Mucosa of descending colon (tissue), 3 donors: Measurements from ENCODE around the gene PLCB4. TPM values are rescaled to one million over a fixed set of nuclear protein-coding genes. Genes with fewer than 3 reads are reported as not detected.

ENCODE experiments used
- ATAC-seq: fragments of 200-7000 bp; cut with Tn5 transposase; one replicate; pipeline ENCODE4 v1.9.1; 2020; ENCODE audit warnings: mild to moderate bottlenecking, moderate library complexity
- DNase-seq, 3 donors: peaks; one replicate each; pipeline ENCODE4 v3.0.0-alpha.2; 2020
- H3K36me3 ChIP-seq: fragments of 200-600 bp; one replicate; pipeline ENCODE4 v1.8.0; 2021; ENCODE audit warnings: low read depth, mild to moderate bottlenecking
- H3K4me1 ChIP-seq: fragments of 200-600 bp; one replicate; pipeline ENCODE4 v1.8.0; 2021; ENCODE audit warnings: low read depth, mild to moderate bottlenecking
- H3K4me3 ChIP-seq: fragments of 200-600 bp; one replicate; pipeline ENCODE4 v1.8.0; 2021; ENCODE audit warnings: mild to moderate bottlenecking
- H3K9me3 ChIP-seq: fragments of 200-600 bp; one replicate; pipeline ENCODE4 v1.8.0; 2021; ENCODE audit warnings: mild to moderate bottlenecking
- CTCF ChIP-seq: fragments of 200-600 bp; IDR thresholded peaks from one replicate; pipeline ENCODE4 v1.8.0; 2022; ENCODE audit warnings: antibody characterized with exemption, mild to moderate bottlenecking
- intact Hi-C, 2 donors: fragments of 100-400 bp; cut with DNase I in 1 of 2; cut with micrococcal nuclease in 1 of 2; formaldehyde crosslinking; loops; one replicate each; pipeline versions ENCODE4 v1.11.0 to v1.11.1; 2022; cut with DNase I, micrococcal nuclease
- total RNA-seq, 3 donors: library from RNA; stranded (reverse); fragmentation: NEBNext Ultra II Directional in 2 of 3; extraction: Animal tissue kit (Norgen Biotek cat#: 25700) in 2 of 3; gene quantifications; one replicate each; pipeline versions ENCODE4 v1.2.1 to v1.2.4, GENCODE V29; 2021 to 2023
- donor health status: DM: no; HTN: no; CAD: no; lungs with moderate emphysema.
- donor health status: DM: no; HTN: no; CAD: no.
- donor health status: DM: no; HTN: yes; CAD: no.

The PLCB4 gene
- total RNA-seq, 3 donors from 2014 or later, result 37.8 to 55.0 (median 51.2) TPM

- intact Hi-C loops, result no loop called here
- no peak overlapping the region for H3K4me3 ChIP-seq
- DNase-seq (no peak), ATAC-seq (no peak)
- H3K36me3 ChIP-seq, result no peaks in the 10 kb centered on the region
- no peak for TF ChIP-seq CTCF
- peaks cover 9% of the 10 kb centered on the region for H3K9me3 ChIP-seq
- H3K4me1 ChIP-seq, result no peaks in the 10 kb centered on the region
Observed at GRCh38 chr20:9154464-9155024, 85.7 kb downstream of the PLCB4 start.

- no peak for DNase-seq
- no peak for TF ChIP-seq CTCF
- ATAC-seq, result no peak
- Histone ChIP-seq H3K4me3 (no peak overlapping the region), H3K9me3 (peaks cover 6% of the 10 kb centered on the region), H3K36me3 (no peaks in the 10 kb centered on the region), H3K4me1 (peaks cover 9% of the 10 kb centered on the region)
- intact Hi-C loops, result no loop called here
Observed at GRCh38 chr20:9156529-9157280, 87.8 kb downstream of the PLCB4 start.

GRCh38 chr20:9160331-9160730, 91.4 kb downstream of the PLCB4 start:
- no peak for TF ChIP-seq CTCF
- intact Hi-C loops, result no loop called here
- Histone ChIP-seq H3K36me3 (no peaks in the 10 kb centered on the region), H3K4me1 (peaks cover 11% of the 10 kb centered on the region), H3K9me3 (no peaks in the 10 kb centered on the region), H3K4me3 (no peak overlapping the region)
- DNase-seq (no peak), ATAC-seq (no peak)

GRCh38 chr20:9160757-9161156, 91.9 kb downstream of the PLCB4 start:
- no peak for ATAC-seq
- no peak for TF ChIP-seq CTCF
- intact Hi-C loops, result no loop called here
- no peak for DNase-seq
- Histone ChIP-seq H3K4me1 (peaks cover 11% of the 10 kb centered on the region), H3K36me3 (no peaks in the 10 kb centered on the region), H3K4me3 (no peak overlapping the region), H3K9me3 (no peaks in the 10 kb centered on the region)

GRCh38 chr20:9161311-9161710, 92.4 kb downstream of the PLCB4 start:
- peak; percentile 30 for ATAC-seq
- DNase-seq, result peak in 1 of 3 donors; percentile 32
- no peaks in the 10 kb centered on the region for H3K36me3 ChIP-seq
- no peak for TF ChIP-seq CTCF
- no peaks in the 10 kb centered on the region for H3K9me3 ChIP-seq
- intact Hi-C loops, result no loop called here
- peaks cover 11% of the 10 kb centered on the region for H3K4me1 ChIP-seq
- H3K4me3 ChIP-seq, result no peak overlapping the region
